GM10248 (cell line): Measurements from ENCODE around the gene PDE2A.

Experiments used
- CTCF ChIA-PET: fragments of 300-600 bp; sonication (Branson Sonifier 250); formaldehyde crosslinking; extraction: SDS; loops from one replicate; lab custom pipeline; 2021; ENCODE audit warnings: antibody characterized with exemption; lab: Yijun Ruan, JAX
- POLR2A ChIA-PET: fragments of 350-650 bp; sonication (Branson Sonifier 250); formaldehyde crosslinking; extraction: SDS; loops from one replicate; lab custom pipeline; 2020; ENCODE audit warnings: antibody characterized with exemption; lab: Yijun Ruan, JAX
- DNase-seq: peaks from one replicate; pipeline ENCODE4 v3.0.0; 2012; ENCODE audit errors: extremely low spot score
- TF ChIP-seq, protein P1 (sequence below): IDR thresholded peaks from 2 replicates; pipeline ENCODE4 v1.5.1; 2012; ENCODE audit warnings: mild to moderate bottlenecking, low read depth; ENCODE audit errors: extremely low read depth, missing control alignments, control extremely low read depth

PDE2A gene

DNA sequence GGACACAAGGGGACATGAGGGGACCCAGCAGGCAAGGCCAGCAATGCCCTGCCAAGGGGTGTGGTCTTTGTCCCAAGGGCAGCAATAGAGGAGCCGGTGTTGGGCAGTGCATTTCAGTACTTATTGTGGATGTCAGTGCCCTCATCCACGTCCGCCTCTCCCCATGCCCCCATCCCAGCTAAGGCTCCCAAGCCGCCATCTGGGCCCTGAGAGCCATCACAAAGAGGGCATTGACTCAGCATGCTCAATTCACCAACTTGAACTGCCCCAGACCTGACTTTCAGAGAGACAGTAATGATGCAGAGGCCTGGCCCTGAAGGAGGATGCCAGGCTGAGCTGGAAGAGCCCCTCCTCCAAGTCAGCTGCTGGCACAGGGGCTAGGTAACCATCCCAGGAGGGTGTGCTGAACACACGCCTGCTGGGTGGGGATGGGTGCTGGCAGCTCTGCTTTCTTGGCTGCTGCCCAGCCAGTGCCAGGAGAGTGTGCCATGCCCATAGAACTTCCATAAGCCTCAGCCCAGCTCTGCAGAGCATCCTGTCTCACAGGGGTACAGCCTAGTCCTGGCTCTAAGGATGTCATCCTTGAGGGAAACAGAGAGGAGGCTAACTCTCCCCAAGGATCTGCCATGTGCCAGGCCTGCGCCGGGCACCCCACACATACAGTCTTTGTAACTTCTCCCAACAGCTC lies 46.5 kb downstream of the PDE2A start:
- ChIA-PET POLR2A (no interaction called here), CTCF (interaction anchor here (1.0 kb wide), 1 partner anchor 15 kb away, joined by 3 read pairs; no protein-coding TSS in a partner anchor)
- no peak for DNase-seq
- TF ChIP-seq, protein P1, sequence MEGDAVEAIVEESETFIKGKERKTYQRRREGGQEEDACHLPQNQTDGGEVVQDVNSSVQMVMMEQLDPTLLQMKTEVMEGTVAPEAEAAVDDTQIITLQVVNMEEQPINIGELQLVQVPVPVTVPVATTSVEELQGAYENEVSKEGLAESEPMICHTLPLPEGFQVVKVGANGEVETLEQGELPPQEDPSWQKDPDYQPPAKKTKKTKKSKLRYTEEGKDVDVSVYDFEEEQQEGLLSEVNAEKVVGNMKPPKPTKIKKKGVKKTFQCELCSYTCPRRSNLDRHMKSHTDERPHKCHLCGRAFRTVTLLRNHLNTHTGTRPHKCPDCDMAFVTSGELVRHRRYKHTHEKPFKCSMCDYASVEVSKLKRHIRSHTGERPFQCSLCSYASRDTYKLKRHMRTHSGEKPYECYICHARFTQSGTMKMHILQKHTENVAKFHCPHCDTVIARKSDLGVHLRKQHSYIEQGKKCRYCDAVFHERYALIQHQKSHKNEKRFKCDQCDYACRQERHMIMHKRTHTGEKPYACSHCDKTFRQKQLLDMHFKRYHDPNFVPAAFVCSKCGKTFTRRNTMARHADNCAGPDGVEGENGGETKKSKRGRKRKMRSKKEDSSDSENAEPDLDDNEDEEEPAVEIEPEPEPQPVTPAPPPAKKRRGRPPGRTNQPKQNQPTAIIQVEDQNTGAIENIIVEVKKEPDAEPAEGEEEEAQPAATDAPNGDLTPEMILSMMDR: no peak

DNA sequence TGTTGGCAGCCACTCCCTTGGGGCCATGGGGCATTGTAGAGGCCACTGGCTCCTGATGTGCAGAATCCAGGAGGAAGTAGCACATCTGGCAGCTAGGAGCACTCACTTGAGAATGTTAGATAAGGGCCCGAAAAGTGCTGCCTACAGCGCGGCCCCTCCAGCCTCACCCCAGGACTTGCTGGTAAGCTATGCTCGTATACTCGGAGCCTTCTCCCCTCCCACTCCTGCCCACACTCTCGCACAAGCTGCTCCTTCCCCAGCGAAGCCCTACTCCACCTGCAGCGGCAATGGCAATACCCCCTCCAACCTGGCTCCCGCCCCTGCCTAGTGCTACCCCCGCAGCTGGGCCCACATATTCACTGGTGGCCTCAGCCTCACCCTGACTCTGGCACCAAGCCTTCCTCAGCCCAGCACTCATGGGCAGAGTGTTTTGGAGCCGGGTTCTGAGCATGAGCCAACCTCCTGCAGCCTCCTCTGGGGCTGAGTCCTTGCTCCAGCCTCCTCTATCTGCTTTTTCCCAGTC lies 47.7 kb downstream of the PDE2A start:
- TF ChIP-seq, protein P1: no peak
- DNase-seq: no peak
- ChIA-PET CTCF (interaction anchor here (1.0 to 1.4 kb wide), 4 partner anchors 10 to 53 kb away, joined by 3 to 4 read pairs (median 3); no protein-coding TSS in a partner anchor), POLR2A (no interaction called here)

DNA sequence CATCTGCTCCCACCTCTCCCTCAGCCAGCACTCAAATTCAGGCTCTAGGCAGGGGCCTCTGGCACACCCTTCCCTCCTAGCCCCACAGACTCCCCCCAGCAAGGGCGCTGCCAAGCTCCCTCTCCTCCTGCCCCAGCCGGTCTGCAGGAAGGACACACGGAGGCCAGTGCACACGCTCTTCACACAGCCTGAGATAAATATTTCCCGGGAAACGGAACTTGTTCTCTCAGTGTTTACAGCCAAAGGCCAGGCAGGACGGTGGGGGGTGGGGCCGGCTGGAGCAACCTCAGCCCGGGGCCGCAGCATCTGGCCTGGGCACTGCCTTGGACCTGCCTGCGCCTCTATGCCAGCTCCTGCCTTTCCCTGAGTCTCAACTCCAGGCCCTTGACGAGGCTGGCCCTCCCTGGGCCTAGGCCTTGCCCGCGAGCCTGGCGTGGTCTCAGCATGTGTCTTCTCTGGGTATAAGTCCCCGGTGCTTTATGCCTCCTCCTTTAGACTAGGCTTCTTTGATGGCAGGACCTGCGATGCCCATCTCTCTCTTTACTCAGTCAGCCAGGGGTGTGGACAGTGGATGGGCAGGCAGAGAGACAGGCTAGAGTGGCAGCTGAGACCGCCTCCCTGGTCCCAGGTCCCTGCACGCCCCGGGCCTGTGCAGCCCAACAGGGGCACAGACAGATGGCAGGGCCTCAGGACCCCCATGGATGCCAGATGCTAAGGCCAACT lies 48.4 kb downstream of the PDE2A start:
- no peak for DNase-seq
- TF ChIP-seq, protein P1: no peak
- ChIA-PET POLR2A (no interaction called here), CTCF (interaction anchor here (1.1 to 1.4 kb wide), 4 partner anchors 9 to 52 kb away, joined by 3 to 4 read pairs (median 3); no protein-coding TSS in a partner anchor)

- CTCF ChIA-PET: interaction anchor here (1.1 kb wide), 1 partner anchor 16 kb away, joined by 3 read pairs; no protein-coding TSS in a partner anchor
- TF ChIP-seq, protein P1: no peak
- DNase-seq: no peak
- POLR2A ChIA-PET: no interaction called here
These were observed 49.6 kb downstream of the PDE2A start for GRCh38 chr11:72624496-72625201.

- ChIA-PET CTCF (interaction anchor here (0.6 to 1.6 kb wide), 2 partner anchors 12 to 152 kb away, joined by 3 read pairs; no protein-coding TSS in a partner anchor), POLR2A (no interaction called here)
- TF ChIP-seq, protein P1: no peak
- no peak for DNase-seq
These were observed 51.2 kb downstream of the PDE2A start for GRCh38 chr11:72623052-72623451.
